Smooth muscle cell (in vitro differentiated cells): ENCODE results near the gene VPS50. TPM values are rescaled to one million over a fixed set of nuclear protein-coding genes. Genes with fewer than 3 reads are reported as not detected.

ENCODE experiments used
- DNase-seq: peaks from one replicate; lab custom pipeline; 2025; ENCODE audit not compliant: unreplicated experiment; lab: John Stamatoyannopoulos, UW
- H2AFZ ChIP-seq: fragments of 200-600 bp; sonication (generic); 2 replicates; pipeline ENCODE4 v1.6.0; 2016; ENCODE audit warnings: antibody characterized with exemption, low read depth, mild to moderate bottlenecking
- H3F3A ChIP-seq: fragments of 200-600 bp; sonication (generic); 2 replicates; pipeline ENCODE4 v1.6.0; 2017; ENCODE audit warnings: antibody characterized with exemption, low read depth
- H3K27ac ChIP-seq: fragments of 200-600 bp; sonication (generic); 2 replicates; pipeline ENCODE4 v1.5.1; 2016; ENCODE audit warnings: low read depth, mild to moderate bottlenecking
- H3K27me3 ChIP-seq: fragments of 200-600 bp; sonication (generic); 2 replicates; pipeline ENCODE4 v1.6.1; 2016; ENCODE audit warnings: low read depth, mild to moderate bottlenecking
- H3K36me3 ChIP-seq: fragments of 200-600 bp; sonication (generic); 2 replicates; pipeline ENCODE4 v1.5.1; 2016; ENCODE audit warnings: low read depth
- H3K4me1 ChIP-seq: fragments of 200-600 bp; sonication (generic); 2 replicates; pipeline ENCODE4 v1.5.1; 2016; ENCODE audit warnings: low read depth
- H3K4me2 ChIP-seq: fragments of 200-600 bp; sonication (generic); 2 replicates; pipeline ENCODE4 v1.6.0; 2016; ENCODE audit warnings: mild to moderate bottlenecking
- H3K4me3 ChIP-seq: fragments of 200-600 bp; sonication (generic); 2 replicates; pipeline ENCODE4 v1.5.1; 2016; ENCODE audit warnings: mild to moderate bottlenecking
- H3K79me2 ChIP-seq: fragments of 200-600 bp; sonication (generic); 2 replicates; pipeline ENCODE4 v1.6.0; 2016; ENCODE audit warnings: low read depth, mild to moderate bottlenecking
- H3K9ac ChIP-seq: fragments of 200-600 bp; sonication (generic); 2 replicates; pipeline ENCODE4 v1.6.0; 2016; ENCODE audit warnings: low read depth
- H3K9me3 ChIP-seq: fragments of 200-600 bp; sonication (generic); replicated peaks from 2 replicates; pipeline ENCODE4 v1.5.1; 2016; ENCODE audit warnings: low read depth
- H4K20me1 ChIP-seq: fragments of 200-600 bp; sonication (generic); 2 replicates; pipeline ENCODE4 v1.6.0; 2016; ENCODE audit warnings: low read depth
- WGBS: methylation state at CpG from one replicate; pipeline ENCODE4 v1.1.7; 2016; ENCODE audit warnings: low lambda C conversion rate; 5-methylcytosine and 5-hydroxymethylcytosine counted together
- polyA plus RNA-seq: library from polyadenylated mRNA; unstranded; fragments of >200 nt; fragmentation: Nextera tagmentation; extraction: Ambion mirVana; gene quantifications from 2 replicates; pipeline ENCODE4 v1.2.1, GENCODE V29; 2016
- total RNA-seq: library from RNA; depleted of rRNA; stranded (reverse); fragments of >200 nt; gene quantifications from 2 replicates; pipeline ENCODE4 v1.2.3, GENCODE V29; 2014
- TF ChIP-seq, protein P1 (sequence below): fragments of 200-600 bp; sonication (generic); IDR thresholded peaks from 2 replicates; pipeline ENCODE4 v1.5.1; 2017; ENCODE audit warnings: borderline replicate concordance, mild to moderate bottlenecking, antibody characterized with exemption; ENCODE audit not compliant: insufficient read depth, poor library complexity, severe bottlenecking

The VPS50 gene
- total and polyA plus RNA-seq, 2 experiments from 2014 or later: 7.7 to 26.7 TPM

DNA sequence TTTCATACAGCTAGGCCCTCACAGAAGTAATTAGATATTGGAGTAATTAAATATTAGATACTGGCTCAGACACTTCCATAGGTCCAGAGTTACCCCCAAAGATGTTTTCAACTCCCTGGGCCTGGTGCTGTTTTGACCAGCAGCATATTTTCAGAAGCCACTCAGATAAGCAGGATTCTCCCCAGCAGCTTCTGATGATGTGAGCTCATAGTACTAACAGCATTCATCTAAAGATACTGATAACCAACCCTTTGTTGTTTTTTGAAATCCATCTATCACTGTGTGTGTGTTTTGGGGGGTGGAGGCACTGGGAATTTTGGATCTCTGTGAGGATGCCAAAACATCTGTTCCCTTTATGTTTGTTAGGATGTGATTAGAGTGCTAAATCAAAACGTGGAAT, 52.7 kb downstream of the VPS50 start:
- no peaks in the 10 kb centered on the region for H3K27me3 ChIP-seq
- H3F3A ChIP-seq: no peaks in the 10 kb centered on the region
- TF ChIP-seq, protein P1, sequence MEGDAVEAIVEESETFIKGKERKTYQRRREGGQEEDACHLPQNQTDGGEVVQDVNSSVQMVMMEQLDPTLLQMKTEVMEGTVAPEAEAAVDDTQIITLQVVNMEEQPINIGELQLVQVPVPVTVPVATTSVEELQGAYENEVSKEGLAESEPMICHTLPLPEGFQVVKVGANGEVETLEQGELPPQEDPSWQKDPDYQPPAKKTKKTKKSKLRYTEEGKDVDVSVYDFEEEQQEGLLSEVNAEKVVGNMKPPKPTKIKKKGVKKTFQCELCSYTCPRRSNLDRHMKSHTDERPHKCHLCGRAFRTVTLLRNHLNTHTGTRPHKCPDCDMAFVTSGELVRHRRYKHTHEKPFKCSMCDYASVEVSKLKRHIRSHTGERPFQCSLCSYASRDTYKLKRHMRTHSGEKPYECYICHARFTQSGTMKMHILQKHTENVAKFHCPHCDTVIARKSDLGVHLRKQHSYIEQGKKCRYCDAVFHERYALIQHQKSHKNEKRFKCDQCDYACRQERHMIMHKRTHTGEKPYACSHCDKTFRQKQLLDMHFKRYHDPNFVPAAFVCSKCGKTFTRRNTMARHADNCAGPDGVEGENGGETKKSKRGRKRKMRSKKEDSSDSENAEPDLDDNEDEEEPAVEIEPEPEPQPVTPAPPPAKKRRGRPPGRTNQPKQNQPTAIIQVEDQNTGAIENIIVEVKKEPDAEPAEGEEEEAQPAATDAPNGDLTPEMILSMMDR: no peak
- no peaks in the 10 kb centered on the region for H3K36me3 ChIP-seq
- DNase-seq: no peak
- no peaks in the 10 kb centered on the region for H3K9me3 ChIP-seq
- no peaks in the 10 kb centered on the region for H4K20me1 ChIP-seq
- H3K4me1 ChIP-seq: no peaks in the 10 kb centered on the region
- no peak overlapping the region for H3K4me3 ChIP-seq
- WGBS: 69% methylated on average over 1 of the region's 1 CpG
- H3K79me2 ChIP-seq: no peaks in the 10 kb centered on the region
- peak overlapping the region; percentile 2 for H3K4me2 ChIP-seq
- H3K9ac ChIP-seq: no peak overlapping the region
- H2AFZ ChIP-seq: no peak overlapping the region
- peak overlapping the region; percentile 44 for H3K27ac ChIP-seq

DNA sequence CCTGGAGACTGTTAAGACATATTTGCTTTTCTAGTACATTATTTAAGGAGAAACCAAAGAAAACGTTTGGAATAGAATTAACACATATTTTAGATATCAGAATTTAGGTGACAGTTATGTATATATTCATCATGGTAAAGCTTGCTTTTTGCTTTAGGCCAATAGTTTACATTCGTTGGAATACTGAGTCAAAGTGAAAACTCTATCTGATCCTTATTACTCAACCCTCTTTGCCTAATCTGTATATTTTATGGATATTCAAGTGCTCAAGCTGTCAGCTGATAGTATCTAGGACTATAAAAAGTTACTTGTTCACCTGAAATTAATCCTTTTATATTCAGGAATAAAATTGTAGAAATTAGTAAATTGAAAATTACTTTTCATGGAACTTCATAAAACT, 61.1 kb downstream of the VPS50 start:
- DNase-seq: no peak
- H4K20me1 ChIP-seq: no peaks in the 10 kb centered on the region
- H3K4me3 ChIP-seq: no peak overlapping the region
- H3K9ac ChIP-seq: no peak overlapping the region
- peaks cover 7% of the 10 kb centered on the region for H3K4me1 ChIP-seq
- H2AFZ ChIP-seq: no peak overlapping the region
- no peak overlapping the region for H3K4me2 ChIP-seq
- H3K27me3 ChIP-seq: no peaks in the 10 kb centered on the region
- H3K9me3 ChIP-seq: no peaks in the 10 kb centered on the region
- no peaks in the 10 kb centered on the region for H3K36me3 ChIP-seq
- H3K79me2 ChIP-seq: no peaks in the 10 kb centered on the region
- 66% methylated on average over 2 of the region's 2 CpGs for WGBS
- TF ChIP-seq, protein P1: no peak
- H3F3A ChIP-seq: no peaks in the 10 kb centered on the region
- no peak overlapping the region for H3K27ac ChIP-seq

DNA sequence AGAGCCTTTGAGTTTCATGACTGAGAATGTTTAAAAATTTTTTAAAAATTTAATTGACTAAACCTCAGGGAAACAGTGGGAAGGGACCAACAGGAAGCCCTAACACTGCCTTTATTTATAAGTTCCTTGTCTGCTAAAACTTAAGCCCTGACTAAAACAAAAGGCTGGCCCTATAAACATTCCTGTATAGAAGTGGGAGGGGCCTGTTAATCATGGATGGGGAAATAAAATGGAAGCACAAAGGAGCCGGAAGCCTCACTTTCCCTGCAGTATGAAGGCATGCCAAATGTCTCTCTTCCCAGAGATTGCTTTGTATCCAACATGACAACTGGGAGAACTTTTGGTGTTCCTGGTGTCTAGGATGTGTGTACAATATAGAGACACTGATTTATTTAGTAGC, 66.0 kb downstream of the VPS50 start:
- 79% methylated on average over 1 of the region's 1 CpG for WGBS
- Histone ChIP-seq H3K4me2 (peak overlapping the region; percentile 60), H3F3A (no peaks in the 10 kb centered on the region), H3K79me2 (no peaks in the 10 kb centered on the region), H3K9ac (peak overlapping the region; percentile 76), H3K36me3 (no peaks in the 10 kb centered on the region), H3K27me3 (no peaks in the 10 kb centered on the region), H4K20me1 (no peaks in the 10 kb centered on the region), H3K9me3 (no peaks in the 10 kb centered on the region), H3K4me3 (no peak overlapping the region), H3K4me1 (peaks cover 11% of the 10 kb centered on the region), H3K27ac (peak overlapping the region; percentile 97), H2AFZ (peak overlapping the region; percentile 51)
- no peak for DNase-seq
- TF ChIP-seq, protein P1: no peak

DNA sequence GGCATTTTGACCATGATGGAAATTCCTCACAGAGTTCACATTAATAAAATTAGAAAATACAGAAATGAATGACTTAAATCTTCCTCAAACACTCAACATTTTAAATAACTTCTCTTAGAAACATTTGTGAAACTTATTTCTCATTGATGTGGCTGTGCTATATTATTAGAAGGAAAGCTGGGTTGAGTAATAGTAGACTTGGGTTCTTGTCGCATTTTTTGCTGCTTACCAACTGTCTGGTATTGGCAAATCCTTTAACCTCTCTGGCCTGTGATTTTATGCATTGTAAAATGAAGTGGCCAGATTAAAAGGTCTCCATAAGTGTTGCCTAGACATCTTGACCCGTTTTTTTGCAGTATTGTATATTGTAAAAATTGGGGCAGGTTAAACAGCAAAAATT, 66.5 kb downstream of the VPS50 start:
- Histone ChIP-seq H3K9me3 (no peaks in the 10 kb centered on the region), H4K20me1 (no peaks in the 10 kb centered on the region), H3K4me2 (peak overlapping the region; percentile 60), H3K4me1 (peaks cover 11% of the 10 kb centered on the region), H3K4me3 (no peak overlapping the region), H3K79me2 (no peaks in the 10 kb centered on the region), H3K9ac (peak overlapping the region; percentile 76), H3K27me3 (no peaks in the 10 kb centered on the region), H3F3A (no peaks in the 10 kb centered on the region), H3K27ac (peak overlapping the region; percentile 97), H3K36me3 (no peaks in the 10 kb centered on the region), H2AFZ (peak overlapping the region; percentile 51)
- WGBS: 49% methylated on average over 2 of the region's 2 CpGs
- DNase-seq: no peak
- TF ChIP-seq, protein P1: no peak
